H1 (cell line): ENCODE results near the gene RBM17. TPM values are rescaled to one million over a fixed set of nuclear protein-coding genes. Genes with fewer than 3 reads are reported as not detected.
A peak's percentile ranks its signal among the peaks of the same experiment; 100 is the strongest.

Source experiments
- CTCF ChIA-PET: fragments of 300-600 bp; sonication (Branson Sonifier 250); formaldehyde crosslinking; loops from one replicate; lab custom pipeline; 2021; ENCODE audit not compliant: partially characterized antibody; lab: Charles Lee
- POLR2A ChIA-PET: fragments of 300-600 bp; sonication (Branson Sonifier 250); formaldehyde crosslinking; loops from one replicate; lab custom pipeline; 2021; ENCODE audit warnings: inconsistent platforms; ENCODE audit not compliant: partially characterized antibody; lab: Charles Lee
- DNase-seq, 2 experiments: peaks; one replicate each; pipeline versions ENCODE4 v3.0.0 to v3.0.0-alpha.2; 2010 to 2022; ENCODE audit warnings: low spot score in 2 of 2, low read depth in 1 of 2, mixed read lengths in 1 of 2
- FAIRE-seq: peaks from 2 replicates; lab custom pipeline; 2011; peaks lifted over from hg19 to GRCh38; lab: Jason Lieb, UNC
- H2AFZ ChIP-seq: 2 replicates; pipeline ENCODE4 v1.8.1; 2012; ENCODE audit warnings: low read length, inconsistent platforms
- H2AK5ac ChIP-seq: 2 replicates; pipeline ENCODE4 v1.6.1; 2013; ENCODE audit warnings: low read depth, low read length
- H2BK120ac ChIP-seq: replicated peaks from 2 replicates; pipeline ENCODE3; 2013; ENCODE audit warnings: low read depth, low read length, inconsistent platforms
- H2BK12ac ChIP-seq: 2 replicates; pipeline ENCODE4 v1.6.1; 2013; ENCODE audit warnings: low read depth, low read length
- H2BK15ac ChIP-seq: 2 replicates; pipeline ENCODE4 v1.6.1; 2013; ENCODE audit warnings: low read length
- H2BK20ac ChIP-seq: 2 replicates; pipeline ENCODE4 v1.6.1; 2013; ENCODE audit warnings: low read length
- H2BK5ac ChIP-seq: 2 replicates; pipeline ENCODE4 v1.6.1; 2013; ENCODE audit warnings: low read depth, low read length
- H3K14ac ChIP-seq: 2 replicates; pipeline ENCODE4 v1.6.1; 2013; ENCODE audit warnings: inconsistent platforms; ENCODE audit not compliant: insufficient read length
- H3K18ac ChIP-seq: 2 replicates; pipeline ENCODE4 v1.6.1; 2013; ENCODE audit warnings: low read length; ENCODE audit errors: extremely low read depth
- H3K23ac ChIP-seq: 2 replicates; pipeline ENCODE4 v1.6.1; 2013; ENCODE audit warnings: inconsistent platforms; ENCODE audit not compliant: insufficient read length
- H3K23me2 ChIP-seq: 2 replicates; pipeline ENCODE4 v1.6.1; 2013; ENCODE audit warnings: low read depth, low read length
- H3K27ac ChIP-seq: 2 replicates; pipeline ENCODE4 v1.6.1; 2011; ENCODE audit warnings: low read depth, low read length, inconsistent platforms
- H3K27me3 ChIP-seq, 4 experiments: replicated peaks in 1 of 4; 1 replicate in 1 of 4; 2 replicates in 3 of 4; pipeline versions ENCODE4 v1.6.1 to v1.8.1; 2011 to 2013; ENCODE audit warnings: low read length in 3 of 4, mild to moderate bottlenecking in 3 of 4, inconsistent platforms in 2 of 4, mixed read lengths in 2 of 4, moderate library complexity in 1 of 4; ENCODE audit not compliant: control insufficient read depth in 3 of 4, insufficient read depth in 3 of 4; ENCODE audit errors: extremely low read depth in 1 of 4
- H3K36me3 ChIP-seq, 4 experiments: 2 replicates each; pipeline versions ENCODE4 v1.6.1 to v1.8.1; 2011 to 2013; ENCODE audit warnings: mild to moderate bottlenecking in 4 of 4, low read length in 3 of 4, moderate library complexity in 2 of 4, control low read depth in 1 of 4, inconsistent platforms in 1 of 4; ENCODE audit not compliant: insufficient read depth in 4 of 4, control insufficient read depth in 2 of 4
- H3K4ac ChIP-seq: replicated peaks from 2 replicates; pipeline ENCODE3; 2013; ENCODE audit warnings: low read length, low read depth, mixed read lengths, inconsistent platforms; ENCODE audit not compliant: insufficient read length
- H3K4me1 ChIP-seq, 4 experiments: replicated peaks in 1 of 4; 1 replicate in 1 of 4; 2 replicates in 3 of 4; pipeline versions ENCODE4 v1.6.1 to v1.8.1; 2011 to 2013; ENCODE audit warnings: low read length in 3 of 4, inconsistent platforms in 2 of 4, mixed read lengths in 1 of 4; ENCODE audit not compliant: insufficient read depth in 4 of 4, control insufficient read depth in 3 of 4
- H3K4me2 ChIP-seq, 2 experiments: 2 replicates each; pipeline versions ENCODE4 v1.6.1 to v1.8.1; 2011 to 2013; ENCODE audit warnings: low read depth in 2 of 2, low read length in 2 of 2, control low read depth in 1 of 2, inconsistent platforms in 1 of 2, mild to moderate bottlenecking in 1 of 2; ENCODE audit not compliant: insufficient read depth in 1 of 2
- H3K4me3 ChIP-seq, 4 experiments: fragments of 200-600, 300-600 bp in 1 of 4; sonication (generic), shearing (Covaris generic), sonication (Bioruptor Twin) in 1 of 4; 2 replicates each; pipeline versions ENCODE4 v1.5.1 to v1.8.1; 2011 to 2016; ENCODE audit warnings: low read length in 4 of 4, low read depth in 3 of 4, control low read depth in 2 of 4, inconsistent platforms in 2 of 4, mild to moderate bottlenecking in 2 of 4, mixed read lengths in 1 of 4, moderate library complexity in 1 of 4; ENCODE audit not compliant: insufficient read depth in 2 of 4; ENCODE audit errors: extremely low read depth in 1 of 4
- H3K56ac ChIP-seq: replicated peaks from 2 replicates; pipeline ENCODE3; 2013; ENCODE audit warnings: low read depth, mild to moderate bottlenecking, mixed read lengths, low read length, inconsistent platforms; ENCODE audit not compliant: insufficient read length
- H3K79me1 ChIP-seq: 2 replicates; pipeline ENCODE4 v1.6.1; 2013; ENCODE audit warnings: low read depth, low read length, control low read depth
- H3K79me2 ChIP-seq, 2 experiments: 2 replicates each; pipeline versions ENCODE4 v1.6.1 to v1.8.1; 2012 to 2013; ENCODE audit warnings: low read length in 2 of 2, mild to moderate bottlenecking in 2 of 2, inconsistent platforms in 1 of 2; ENCODE audit not compliant: insufficient read depth in 2 of 2, control insufficient read depth in 1 of 2
- H3K9ac ChIP-seq, 4 experiments: replicated peaks in 1 of 4; 1 replicate in 1 of 4; 2 replicates in 3 of 4; pipeline versions ENCODE4 v1.6.1 to v1.8.1; 2011 to 2013; ENCODE audit warnings: low read depth in 3 of 4, low read length in 3 of 4, control low read depth in 2 of 4, mild to moderate bottlenecking in 2 of 4, moderate library complexity in 2 of 4, inconsistent platforms in 1 of 4; ENCODE audit errors: extremely low read depth in 1 of 4
- H3K9me3 ChIP-seq, 2 experiments: 2 replicates each; pipeline versions ENCODE4 v1.6.1 to v1.8.1; 2012 to 2013; ENCODE audit warnings: mild to moderate bottlenecking in 2 of 2, moderate library complexity in 2 of 2, control low read depth in 1 of 2, inconsistent platforms in 1 of 2, low read depth in 1 of 2, low read length in 1 of 2, mixed read lengths in 1 of 2; ENCODE audit not compliant: insufficient read depth in 2 of 2
- H4K20me1 ChIP-seq, 2 experiments: replicated peaks in 1 of 2; 2 replicates each; pipeline versions ENCODE3 to v1.8.1; 2011 to 2013; ENCODE audit warnings: inconsistent platforms in 2 of 2, low read length in 2 of 2, mild to moderate bottlenecking in 1 of 2; ENCODE audit not compliant: insufficient read depth in 2 of 2, control insufficient read depth in 1 of 2
- H4K5ac ChIP-seq: 2 replicates; pipeline ENCODE4 v1.6.1; 2013; ENCODE audit warnings: low read length, low read depth, mixed read lengths, inconsistent platforms; ENCODE audit not compliant: insufficient read length
- H4K8ac ChIP-seq: 2 replicates; pipeline ENCODE4 v1.8.0; 2013; ENCODE audit warnings: mild to moderate bottlenecking, moderate library complexity, low read length, inconsistent platforms; ENCODE audit not compliant: insufficient read depth; ENCODE audit errors: extremely low read depth
- H4K91ac ChIP-seq: replicated peaks from 2 replicates; pipeline ENCODE3; 2013; ENCODE audit warnings: low read length, mixed read lengths, inconsistent platforms; ENCODE audit not compliant: insufficient read length
- E2F6 ChIP-seq: IDR thresholded peaks from 2 replicates; pipeline ENCODE4 v1.6.1; 2012; ENCODE audit warnings: inconsistent platforms
- RAD21 ChIP-seq, 2 experiments: IDR thresholded peaks in 1 of 2; conservative IDR thresholded peaks in 1 of 2; 2 replicates each; pipeline ENCODE4 v1.6.1; 2011; ENCODE audit warnings: low read depth in 2 of 2, low read length in 2 of 2, improper control_type of control experiment in 1 of 2, inconsistent platforms in 1 of 2, mild to moderate bottlenecking in 1 of 2, moderate library complexity in 1 of 2
- WGBS, 2 experiments: shearing (Covaris generic) in 1 of 2; methylation state at CpG; one replicate each; pipeline versions ENCODE4 v1.1.6 to v1.1.7; 2013 to 2015; ENCODE audit warnings: low lambda C conversion rate in 2 of 2, mixed read lengths in 2 of 2, inconsistent platforms in 1 of 2, low coverage in 1 of 2, missing lambda C conversion rate in 1 of 2; ENCODE audit not compliant: insufficient replicate concordance in 2 of 2, insufficient coverage in 1 of 2, insufficient read length in 1 of 2; ENCODE audit errors: extremely low coverage in 1 of 2, missing lambda C conversion rate in 1 of 2; 5-methylcytosine and 5-hydroxymethylcytosine counted together
- polyA plus RNA-seq, 7 experiments: library from polyadenylated mRNA; depleted of rRNA in 3 of 7; stranded (reverse) in 5 of 7; unstranded in 2 of 7; fragments of >200 nt in 5 of 7; fragments of 200-250 nt in 2 of 7; gene quantifications; 1 replicate in 5 of 7; 2 replicates in 1 of 7; 4 replicates in 1 of 7; pipeline versions ENCODE4 v1.2.1 to v1.2.3, GENCODE V29; 2011 to 2013; ENCODE audit warnings: missing spikeins in 2 of 7, mixed read lengths in 2 of 7
- total RNA-seq: library from RNA; stranded (reverse); fragmentation: NEBNext Ultra II Directional; extraction: Animal tissue kit (Norgen Biotek cat#: 25700); gene quantifications from 2 replicates; pipeline ENCODE4 v1.2.1, GENCODE V29; 2021
- TF ChIP-seq, protein P1 (sequence below), 3 experiments: IDR thresholded peaks; 1 replicate in 2 of 3; 2 replicates in 1 of 3; pipeline versions ENCODE4 v1.5.1 to v1.6.1; 2011; ENCODE audit warnings: low read length in 3 of 3, mild to moderate bottlenecking in 3 of 3, inconsistent platforms in 2 of 3, low read depth in 1 of 3, moderate library complexity in 1 of 3; ENCODE audit not compliant: insufficient read depth in 1 of 3; ENCODE audit errors: control extremely low read depth in 1 of 3

RBM17 gene
- total and polyA plus RNA-seq, 2 of the 8 experiments (the other 6 are each of a cell fraction or from before 2014, with no cell fraction given), result 15.7 to 128 TPM

- no peak overlapping the region for H3K23ac ChIP-seq
- H2AK5ac ChIP-seq, result no peak overlapping the region
- peak overlapping the region; percentile 87; the same call in 1 of the 2 replicates for H4K8ac ChIP-seq
- no peak overlapping the region for H2BK20ac ChIP-seq
- H3K23me2 ChIP-seq, result no peaks in the 10 kb centered on the region
- no peaks in the 10 kb centered on the region for H3K27me3 ChIP-seq
- no peaks in the 10 kb centered on the region for H3K9me3 ChIP-seq
- H3K79me2 ChIP-seq, result no peaks in the 10 kb centered on the region
- POLR2A ChIA-PET, result no interaction called here
- no peak overlapping the region for H3K4me3 ChIP-seq
- H2BK12ac ChIP-seq, result no peak overlapping the region
- TF ChIP-seq, protein P1, sequence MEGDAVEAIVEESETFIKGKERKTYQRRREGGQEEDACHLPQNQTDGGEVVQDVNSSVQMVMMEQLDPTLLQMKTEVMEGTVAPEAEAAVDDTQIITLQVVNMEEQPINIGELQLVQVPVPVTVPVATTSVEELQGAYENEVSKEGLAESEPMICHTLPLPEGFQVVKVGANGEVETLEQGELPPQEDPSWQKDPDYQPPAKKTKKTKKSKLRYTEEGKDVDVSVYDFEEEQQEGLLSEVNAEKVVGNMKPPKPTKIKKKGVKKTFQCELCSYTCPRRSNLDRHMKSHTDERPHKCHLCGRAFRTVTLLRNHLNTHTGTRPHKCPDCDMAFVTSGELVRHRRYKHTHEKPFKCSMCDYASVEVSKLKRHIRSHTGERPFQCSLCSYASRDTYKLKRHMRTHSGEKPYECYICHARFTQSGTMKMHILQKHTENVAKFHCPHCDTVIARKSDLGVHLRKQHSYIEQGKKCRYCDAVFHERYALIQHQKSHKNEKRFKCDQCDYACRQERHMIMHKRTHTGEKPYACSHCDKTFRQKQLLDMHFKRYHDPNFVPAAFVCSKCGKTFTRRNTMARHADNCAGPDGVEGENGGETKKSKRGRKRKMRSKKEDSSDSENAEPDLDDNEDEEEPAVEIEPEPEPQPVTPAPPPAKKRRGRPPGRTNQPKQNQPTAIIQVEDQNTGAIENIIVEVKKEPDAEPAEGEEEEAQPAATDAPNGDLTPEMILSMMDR (IDR thresholded peaks at IDR 0.05; ENCODE audit: control extremely low read depth in 1 of 3, insufficient read depth in 1 of 3, low read depth in 1 of 3, low read length in 3 of 3), result peak in 2 of 3 experiments; percentile 14 to 20; a peak in 3 of 4 replicates
- TF ChIP-seq RAD21 (IDR thresholded peaks at IDR 0.05 in 1 of 2, conservative IDR thresholded peaks at IDR 0.05 in 1 of 2; ENCODE audit: low read depth in 2 of 2, low read length in 2 of 2) (peak; percentile 50 to 52), E2F6 (no peak)
- peak overlapping the region; percentile 92; the same call in 1 of the 2 replicates for H2AFZ ChIP-seq
- no peaks in the 10 kb centered on the region for H3K79me1 ChIP-seq
- no peak overlapping the region for H3K4me2 ChIP-seq
- H3K27ac ChIP-seq, result no peak overlapping the region
- H3K36me3 ChIP-seq, result no peaks in the 10 kb centered on the region
- no peak for FAIRE-seq
- H3K4ac ChIP-seq, result no peak overlapping the region
- H4K91ac ChIP-seq, result peak overlapping the region; percentile 5
- no peak overlapping the region for H3K18ac ChIP-seq
- H3K56ac ChIP-seq, result no peak overlapping the region
- H3K4me1 ChIP-seq, result no peaks in the 10 kb centered on the region
- no peak overlapping the region for H2BK5ac ChIP-seq
- DNase-seq, result no peak
- WGBS, 2 experiments, result 83% methylated on average over 18 of the region's 18 CpGs; no CpG with 5 or more reads in 1 of the 2 experiments
- H4K5ac ChIP-seq, result no peak overlapping the region
- H3K9ac ChIP-seq, result no peak overlapping the region
- H4K20me1 ChIP-seq, result no peaks in the 10 kb centered on the region
- no peak overlapping the region for H2BK120ac ChIP-seq
- H2BK15ac ChIP-seq, result no peak overlapping the region
- CTCF ChIA-PET, result interaction anchor here (0.6 to 2.9 kb wide), 9 partner anchors 9 to 107 kb away, joined by 3 to 7 read pairs (median 3); no protein-coding TSS in a partner anchor
- no peak overlapping the region for H3K14ac ChIP-seq
These were observed 37.9 kb upstream of the RBM17 start for GRCh38 chr10:6050801-6051445.
